GM21529 (cell line): ENCODE data around the gene CLTB.
A peak's percentile ranks its signal among the peaks of the same experiment; 100 is the strongest.

Experiments used
- ATAC-seq: cut with Tn5 transposase; IDR thresholded peaks from one replicate; pipeline ENCODE4 v1.9.1; 2021; ENCODE audit not compliant: unreplicated experiment

The CLTB gene

DNA sequence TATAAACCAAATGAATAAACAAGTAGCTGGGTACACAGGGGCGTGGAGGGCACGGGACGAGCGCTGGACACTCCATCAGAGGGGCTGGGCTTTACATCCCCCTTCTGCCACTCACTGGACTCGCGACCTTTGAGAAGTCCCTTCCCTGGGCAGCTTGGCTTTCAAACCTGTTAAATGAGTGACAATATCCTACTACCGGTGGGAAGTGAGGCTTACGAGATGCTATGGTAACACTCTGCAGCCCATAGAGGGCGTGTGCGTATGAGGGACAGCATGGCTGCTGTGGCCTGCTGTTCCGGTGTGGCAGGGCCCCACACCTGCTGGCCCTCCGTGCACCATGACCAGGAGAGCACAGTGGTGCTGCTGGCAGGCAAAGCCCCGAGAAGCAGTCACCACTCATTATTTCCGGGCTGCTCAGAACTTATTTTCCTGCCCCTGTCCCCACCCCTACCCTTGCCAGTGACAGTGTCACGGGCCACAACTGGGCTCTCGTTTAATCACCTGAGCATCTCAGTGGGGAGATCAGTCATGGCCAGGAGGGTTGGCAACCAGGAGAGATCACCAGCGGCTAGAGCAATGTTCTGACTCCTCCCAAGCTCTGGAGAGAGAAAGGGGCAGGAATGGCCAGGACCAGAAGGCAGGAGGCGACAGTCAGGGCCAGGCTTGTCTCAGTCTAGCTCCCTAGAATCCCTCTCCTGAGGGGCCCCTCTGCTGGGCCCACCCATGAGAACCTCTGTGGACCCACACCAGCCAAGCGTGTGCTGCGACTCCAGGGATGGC is 10.5 kb downstream of the CLTB start:
- no peak for ATAC-seq

GRCh38 chr5:176401281-176402205 is 14.8 kb downstream of the CLTB start:
- no peak for ATAC-seq

DNA sequence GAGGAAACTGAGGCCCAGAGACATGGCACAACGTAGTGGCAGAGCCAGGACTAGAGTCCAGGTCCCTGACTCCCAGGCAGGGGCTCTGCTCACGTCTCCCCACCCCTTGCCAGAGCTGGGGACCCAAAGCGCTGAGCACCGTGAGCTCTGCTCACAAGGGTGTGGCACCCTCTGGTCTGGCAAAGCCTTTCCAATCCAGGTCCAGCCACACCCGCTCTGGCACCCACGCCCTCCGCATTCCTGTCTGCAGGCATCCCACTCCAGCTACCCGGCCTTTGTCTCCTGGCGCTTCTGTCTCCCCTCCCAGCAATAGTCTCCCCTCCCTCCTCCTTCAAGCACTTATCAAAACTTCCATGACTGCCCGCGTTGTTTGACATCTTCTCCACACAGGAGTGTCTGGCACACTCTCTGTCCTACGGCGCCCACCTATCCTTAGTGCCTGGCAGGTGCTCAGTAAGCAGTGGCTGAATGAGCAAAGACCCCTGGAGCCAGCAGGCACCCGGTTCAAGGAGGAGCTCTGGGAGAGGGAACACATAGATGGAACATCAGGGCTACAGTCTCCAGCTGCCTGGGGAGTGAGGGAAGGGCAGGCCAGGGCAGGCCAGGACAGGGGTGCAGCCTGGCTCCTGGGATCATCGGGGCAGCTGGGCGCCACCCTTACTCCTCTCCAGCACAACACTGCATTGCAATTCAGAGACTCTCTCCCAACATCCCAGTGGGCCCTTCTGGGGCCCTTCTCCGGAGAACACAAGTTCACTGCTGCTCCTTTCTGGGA is 15.8 kb downstream of the CLTB start:
- no peak for ATAC-seq

DNA sequence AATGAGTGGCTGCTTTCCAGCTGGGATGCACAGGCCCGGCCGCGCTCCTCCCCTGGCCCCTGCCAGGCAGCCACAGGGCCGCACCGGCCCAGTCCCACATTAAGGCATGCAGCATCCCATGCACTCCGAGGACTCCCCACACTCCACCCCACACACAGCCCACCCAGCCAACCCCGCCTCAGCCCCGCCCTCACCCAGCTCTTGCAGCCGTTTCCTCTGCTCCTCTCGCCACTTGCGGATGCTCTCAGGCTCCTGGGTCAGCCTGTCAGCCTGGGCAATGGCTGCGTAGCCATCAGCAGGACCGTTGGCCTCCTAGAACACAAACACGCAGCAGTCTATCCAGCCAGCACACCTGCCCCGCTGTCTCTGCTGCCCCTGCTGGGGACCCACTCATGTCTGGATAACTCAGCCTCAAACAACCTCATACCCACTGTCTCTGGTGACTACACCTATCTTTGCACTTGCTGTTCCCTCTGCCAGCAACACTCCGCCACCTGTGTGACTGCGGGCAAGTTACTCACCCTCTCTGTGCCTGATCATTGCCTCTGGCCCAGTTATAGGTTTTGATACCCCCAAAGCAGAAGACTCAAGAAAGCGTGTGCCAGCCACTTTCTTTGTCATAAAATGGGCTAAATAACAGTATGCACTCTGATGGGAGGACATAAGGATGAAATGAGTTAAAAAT is 18.5 kb downstream of the CLTB start:
- ATAC-seq, result no peak

DNA sequence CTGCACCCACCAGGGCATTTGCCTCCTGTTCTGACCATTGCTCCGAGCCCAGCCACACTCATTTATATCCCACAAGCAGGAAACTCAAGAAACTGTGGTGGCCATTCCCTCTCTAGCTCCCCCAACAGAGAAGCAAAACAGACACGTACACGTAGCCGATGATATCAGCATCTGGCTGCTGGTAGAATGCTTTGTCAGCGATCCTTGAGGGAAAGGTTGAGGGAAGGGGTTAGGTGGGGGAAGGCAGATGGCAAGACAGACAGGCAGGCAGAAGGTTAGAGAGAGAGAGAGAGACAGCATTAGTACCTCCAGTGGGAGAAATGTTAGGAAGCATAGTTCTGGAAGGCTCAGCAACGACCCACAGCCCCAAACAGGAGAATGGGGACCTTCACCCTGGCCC is 20.0 kb downstream of the CLTB start:
- ATAC-seq, result no peak

GRCh38 chr5:176394881-176395675 is 21.3 kb downstream of the CLTB start:
- ATAC-seq, result no peak

DNA sequence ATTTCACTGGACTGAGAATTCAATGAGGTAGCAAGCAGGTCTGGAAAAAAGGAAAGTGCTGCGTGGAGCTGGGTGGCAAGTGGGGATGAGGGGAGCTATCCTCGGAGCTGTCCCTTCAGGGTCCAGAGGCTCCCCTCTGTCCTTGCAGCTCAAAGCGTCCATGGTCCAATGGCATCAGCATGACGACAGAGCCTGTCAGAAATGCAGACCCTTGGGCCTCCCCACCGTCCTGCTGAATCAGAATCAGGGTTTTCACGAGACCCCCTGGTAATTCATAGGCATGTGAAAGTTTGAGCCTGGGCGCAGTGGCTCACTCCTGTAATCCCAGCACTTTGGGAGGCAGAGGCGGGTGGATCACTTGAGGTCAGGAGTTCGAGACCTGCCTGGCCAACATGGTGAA is 22.2 kb downstream of the CLTB start:
- ATAC-seq, result no peak

DNA sequence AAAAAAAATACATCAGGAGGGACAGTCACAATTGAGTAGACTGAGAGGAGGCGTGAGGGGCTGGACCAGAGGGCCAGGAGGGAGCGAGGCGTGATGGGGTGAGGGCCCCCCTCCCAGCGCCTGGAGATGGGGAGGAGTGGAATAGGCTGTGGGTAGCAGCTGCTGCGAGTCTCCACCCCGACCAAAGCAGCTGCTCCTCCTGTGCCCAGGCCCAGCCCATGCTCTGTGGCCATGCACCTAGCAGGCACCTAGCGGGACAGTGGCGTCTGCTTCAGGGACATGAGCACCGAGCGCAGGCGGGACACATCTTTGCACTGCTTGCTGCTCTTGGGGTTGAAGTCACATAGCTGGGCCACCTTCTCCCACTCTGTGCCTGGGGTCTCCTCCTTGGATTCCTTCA is 23.8 kb downstream of the CLTB start:
- no peak for ATAC-seq

- ATAC-seq, result no peak
Measured at GRCh38 chr5:176391999-176392398, 24.3 kb downstream of the CLTB start.

- no peak for ATAC-seq
Measured at GRCh38 chr5:176391479-176391878, 24.9 kb downstream of the CLTB start.

GRCh38 chr5:176389135-176390123 is 26.9 kb downstream of the CLTB start:
- peak; percentile 29 for ATAC-seq

- peak; percentile 85 for ATAC-seq
Measured at GRCh38 chr5:176388444-176389134, 27.8 kb downstream of the CLTB start, which contains the start of the genes HIGD2A and NOP16. TSS of gene HIGD2A (plus strand) at chr5:176388751. CDS start at chr5:176388820, 69 bp downstream. TSS of gene NOP16 (minus strand) at chr5:176388598. CDS start at chr5:176388539, 59 bp downstream.

- ATAC-seq, result peak; percentile 0
Measured at GRCh38 chr5:176388003-176388443, 28.3 kb downstream of the CLTB start.

DNA sequence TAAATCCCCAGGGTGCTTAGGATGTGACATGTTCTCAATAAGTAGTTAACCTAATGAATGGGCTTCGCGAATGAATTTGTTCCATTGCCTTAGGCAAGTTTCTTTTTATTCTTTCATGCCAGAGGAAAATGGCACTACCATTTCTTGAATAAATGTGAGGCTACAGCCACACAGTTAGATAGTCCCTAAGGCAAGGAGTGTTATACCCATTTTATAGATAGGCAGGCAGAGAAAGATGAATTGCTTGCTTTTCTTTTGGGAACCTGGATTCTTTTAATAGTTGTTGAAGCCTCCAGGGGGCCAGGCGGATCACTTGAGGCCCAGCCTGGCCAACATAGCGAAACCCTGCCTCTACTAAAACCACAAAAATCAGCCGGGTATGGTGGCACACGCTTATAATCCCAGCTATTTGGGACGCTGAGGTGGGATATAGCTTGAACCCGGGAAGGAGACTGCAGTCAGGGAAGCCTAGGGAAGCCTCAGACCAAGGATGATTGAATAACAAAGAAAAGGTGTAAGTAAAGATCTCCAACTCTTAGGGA is 28.9 kb downstream of the CLTB start:
- ATAC-seq, result no peak

DNA sequence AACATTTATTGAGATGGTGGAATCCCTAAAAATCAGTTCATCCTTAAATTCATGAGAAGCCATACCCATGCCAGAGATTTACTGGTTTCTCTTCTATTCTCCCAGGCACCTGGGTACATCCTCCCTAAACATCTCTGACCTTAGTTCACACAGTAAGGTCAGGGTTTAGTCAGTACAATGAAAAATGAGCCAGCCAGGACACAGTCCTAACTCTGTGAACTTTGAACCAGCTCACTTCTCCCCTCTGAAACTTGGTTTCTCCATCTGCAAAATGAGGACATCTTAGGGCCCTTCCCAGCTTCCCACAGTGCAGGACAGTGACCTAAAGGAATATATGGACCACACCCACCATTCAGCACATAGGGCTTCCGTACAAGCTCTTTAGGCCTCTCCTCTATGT is 29.8 kb downstream of the CLTB start:
- ATAC-seq, result no peak

DNA sequence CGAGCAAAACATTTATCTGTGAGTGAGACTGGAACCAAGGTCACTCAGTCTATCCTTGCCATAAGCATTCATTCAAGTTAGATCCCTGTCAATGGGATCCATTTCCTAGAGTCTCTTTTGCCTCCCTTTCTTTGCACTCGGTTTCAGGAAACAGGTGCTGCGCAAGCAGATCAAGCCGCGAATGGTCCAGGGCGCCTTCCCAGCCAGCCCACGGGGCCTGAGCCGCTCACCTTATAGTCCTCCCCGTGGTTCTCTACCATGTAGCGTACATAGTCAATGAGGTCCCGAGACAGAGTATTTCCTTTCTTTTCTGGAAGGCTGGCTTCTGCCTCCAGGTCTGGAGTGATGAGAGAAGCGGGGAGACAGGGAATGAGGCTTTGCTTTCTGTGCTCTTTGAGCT is 31.3 kb downstream of the CLTB start:
- no peak for ATAC-seq

GRCh38 chr5:176384366-176384930 is 31.9 kb downstream of the CLTB start:
- no peak for ATAC-seq
